D721Med (cell line): ENCODE results near the gene COPS9.

Experiments
- DNase-seq: peaks from one replicate; pipeline ENCODE4 v3.0.0; 2011; ENCODE audit warnings: low spot score; ENCODE audit not compliant: insufficient read length
- FAIRE-seq: peaks from 2 replicates; lab custom pipeline; 2011; peaks lifted over from hg19 to GRCh38; lab: Jason Lieb, UNC
- CTCF ChIP-seq: IDR thresholded peaks from 2 replicates; pipeline ENCODE4 v1.5.1; 2012; ENCODE audit warnings: mild to moderate bottlenecking, control low read depth; ENCODE audit not compliant: insufficient read depth; ENCODE audit errors: missing control alignments

The COPS9 gene

GRCh38 chr2:240155048-240155744 lies 19.1 kb upstream of the COPS9 start:
- TF ChIP-seq CTCF = no peak
- no peak for DNase-seq
- FAIRE-seq = no peak

- FAIRE-seq = no peak
- no peak for TF ChIP-seq CTCF
- no peak for DNase-seq
Observed at GRCh38 chr2:240154606-240155005, 18.5 kb upstream of the COPS9 start.

GRCh38 chr2:240153418-240153817 lies 17.3 kb upstream of the COPS9 start:
- FAIRE-seq (no peak), DNase-seq (no peak)
- no peak for TF ChIP-seq CTCF

- FAIRE-seq = no peak
- TF ChIP-seq CTCF = no peak
- no peak for DNase-seq
Observed at GRCh38 chr2:240151477-240152031, 15.4 kb upstream of the COPS9 start.

- FAIRE-seq (no peak), DNase-seq (peak; percentile 89)
Observed at GRCh38 chr2:240149943-240150784, 14.1 kb upstream of the COPS9 start.

GRCh38 chr2:240147911-240148587 lies 11.9 kb upstream of the COPS9 start:
- DNase-seq = no peak
- no peak for TF ChIP-seq CTCF
- no peak for FAIRE-seq

More at GRCh38 chr2:240149943-240150784, 14.1 kb upstream of the COPS9 start:
- peak; percentile 62 for TF ChIP-seq CTCF
